Effector memory CD4-positive, alpha-beta T cell (primary cell): ENCODE measurements around the gene CADPS.

Experiments used
- DNase-seq, 3 donors: peaks; one replicate each; pipeline ENCODE4 v3.0.0-alpha.2; 2020
- H3K27ac ChIP-seq: 2 replicates; pipeline ENCODE4 v1.7.0; 2013; ENCODE audit warnings: mild to moderate bottlenecking, low read length, moderate library complexity; ENCODE audit not compliant: insufficient read depth, poor library complexity, severe bottlenecking
- H3K27me3 ChIP-seq: replicated peaks from 2 replicates; pipeline ENCODE4 v1.7.0; 2013; ENCODE audit warnings: mild to moderate bottlenecking, low read length; ENCODE audit not compliant: insufficient read depth, control insufficient read depth, poor library complexity, severe bottlenecking
- H3K36me3 ChIP-seq: 2 replicates; pipeline ENCODE4 v1.7.0; 2013; ENCODE audit warnings: mild to moderate bottlenecking, low read length, moderate library complexity; ENCODE audit not compliant: control insufficient read depth, insufficient read depth
- H3K4me1 ChIP-seq: 2 replicates; pipeline ENCODE4 v1.7.0; 2013; ENCODE audit warnings: low read length, mild to moderate bottlenecking; ENCODE audit not compliant: control insufficient read depth, insufficient read depth, poor library complexity, severe bottlenecking
- H3K4me3 ChIP-seq: 2 replicates; pipeline ENCODE4 v1.7.0; 2013; ENCODE audit warnings: low read length, low read depth, mild to moderate bottlenecking; ENCODE audit not compliant: insufficient read depth, poor library complexity, severe bottlenecking
- H3K9me3 ChIP-seq: 2 replicates; pipeline ENCODE4 v1.7.0; 2013; ENCODE audit warnings: mild to moderate bottlenecking, low read length, moderate library complexity; ENCODE audit not compliant: control insufficient read depth
- total RNA-seq, 3 donors: gene quantifications; one replicate each; lab custom pipeline; 2026; lab: John Stamatoyannopoulos, UW

Gene CADPS
- total RNA-seq, result 0 to 0.19 (median 0) reads per million in 3 donors

- Histone ChIP-seq H3K36me3 (no peaks in the 10 kb centered on the region), H3K27me3 (peaks cover 9% of the 10 kb centered on the region), H3K4me3 (no peak within 1 kb of the TSS), H3K9me3 (no peaks in the 10 kb centered on the region), H3K4me1 (no peaks in the 10 kb centered on the region), H3K27ac (no peak within 1 kb of the TSS)
- no peak for DNase-seq
Observed at GRCh38 chr3:62874711-62875557, at the start of gene CADPS. CADPS (minus strand) TSS chr3:62875416; CDS start chr3:62875029, 387 bp downstream.

- DNase-seq, result no peak
- no peak overlapping the region for H3K27ac ChIP-seq
- no peaks in the 10 kb centered on the region for H3K36me3 ChIP-seq
- H3K4me3 ChIP-seq, result no peak overlapping the region
- no peaks in the 10 kb centered on the region for H3K27me3 ChIP-seq
- no peaks in the 10 kb centered on the region for H3K4me1 ChIP-seq
- no peaks in the 10 kb centered on the region for H3K9me3 ChIP-seq
Observed at GRCh38 chr3:62923066-62923465, 47.9 kb upstream of the CADPS start.

GRCh38 chr3:62922326-62922725 lies 47.1 kb upstream of the CADPS start:
- Histone ChIP-seq H3K27me3 (no peaks in the 10 kb centered on the region), H3K27ac (no peak overlapping the region), H3K4me3 (no peak overlapping the region), H3K36me3 (no peaks in the 10 kb centered on the region), H3K9me3 (no peaks in the 10 kb centered on the region), H3K4me1 (no peaks in the 10 kb centered on the region)
- no peak for DNase-seq

- Histone ChIP-seq H3K27ac (no peak overlapping the region), H3K4me1 (no peaks in the 10 kb centered on the region), H3K36me3 (no peaks in the 10 kb centered on the region), H3K9me3 (peaks cover 3% of the 10 kb centered on the region), H3K27me3 (no peaks in the 10 kb centered on the region), H3K4me3 (no peak overlapping the region)
- DNase-seq, result no peak
Observed at GRCh38 chr3:62920466-62920784, 45.2 kb upstream of the CADPS start.

GRCh38 chr3:62919784-62920465 lies 44.7 kb upstream of the CADPS start:
- no peak for DNase-seq
- H3K36me3 ChIP-seq, result no peaks in the 10 kb centered on the region
- H3K27me3 ChIP-seq, result no peaks in the 10 kb centered on the region
- H3K9me3 ChIP-seq, result peaks cover 3% of the 10 kb centered on the region
- H3K27ac ChIP-seq, result no peak overlapping the region
- H3K4me3 ChIP-seq, result no peak overlapping the region
- H3K4me1 ChIP-seq, result no peaks in the 10 kb centered on the region

GRCh38 chr3:62918777-62919176 lies 43.6 kb upstream of the CADPS start:
- H3K4me3 ChIP-seq, result no peak overlapping the region
- H3K27ac ChIP-seq, result no peak overlapping the region
- no peaks in the 10 kb centered on the region for H3K36me3 ChIP-seq
- no peak for DNase-seq
- no peaks in the 10 kb centered on the region for H3K27me3 ChIP-seq
- H3K4me1 ChIP-seq, result no peaks in the 10 kb centered on the region
- H3K9me3 ChIP-seq, result peaks cover 3% of the 10 kb centered on the region

GRCh38 chr3:62918131-62918530 lies 42.9 kb upstream of the CADPS start:
- Histone ChIP-seq H3K4me1 (no peaks in the 10 kb centered on the region), H3K27ac (no peak overlapping the region), H3K36me3 (no peaks in the 10 kb centered on the region), H3K9me3 (peaks cover 3% of the 10 kb centered on the region), H3K27me3 (no peaks in the 10 kb centered on the region), H3K4me3 (no peak overlapping the region)
- DNase-seq, result no peak

- no peak overlapping the region for H3K27ac ChIP-seq
- H3K27me3 ChIP-seq, result no peaks in the 10 kb centered on the region
- DNase-seq, result no peak
- no peaks in the 10 kb centered on the region for H3K4me1 ChIP-seq
- no peaks in the 10 kb centered on the region for H3K36me3 ChIP-seq
- H3K4me3 ChIP-seq, result no peak overlapping the region
- no peaks in the 10 kb centered on the region for H3K9me3 ChIP-seq
Observed at GRCh38 chr3:62911526-62911925, 36.3 kb upstream of the CADPS start.

- H3K27ac ChIP-seq, result no peak overlapping the region
- no peaks in the 10 kb centered on the region for H3K9me3 ChIP-seq
- no peaks in the 10 kb centered on the region for H3K27me3 ChIP-seq
- no peak overlapping the region for H3K4me3 ChIP-seq
- no peaks in the 10 kb centered on the region for H3K4me1 ChIP-seq
- DNase-seq, result no peak
- H3K36me3 ChIP-seq, result no peaks in the 10 kb centered on the region
Observed at GRCh38 chr3:62905331-62905730, 30.1 kb upstream of the CADPS start.
